Neuronal stem cell (in vitro differentiated cells): ENCODE results near the gene PTH1R.

Source experiments
- DNase-seq: peaks from one replicate; pipeline ENCODE4 v3.0.0-alpha.2; 2013; ENCODE audit warnings: low spot score
- H2AFZ ChIP-seq: one replicate; pipeline ENCODE4 v1.6.1; 2013; ENCODE audit warnings: mild to moderate bottlenecking, low read length, inconsistent platforms
- H2AK5ac ChIP-seq: 2 replicates; pipeline ENCODE4 v1.6.1; 2013; ENCODE audit warnings: low read depth, mild to moderate bottlenecking, inconsistent platforms, low read length, moderate library complexity, mixed read lengths
- H2BK120ac ChIP-seq: 2 replicates; pipeline ENCODE4 v1.6.1; 2013; ENCODE audit warnings: low read depth, mild to moderate bottlenecking, inconsistent platforms, low read length, moderate library complexity, mixed read lengths
- H2BK12ac ChIP-seq: one replicate; pipeline ENCODE4 v1.6.1; 2013; ENCODE audit warnings: low read length, inconsistent platforms
- H2BK15ac ChIP-seq: 2 replicates; pipeline ENCODE4 v1.6.1; 2013; ENCODE audit warnings: mild to moderate bottlenecking, low read length, inconsistent platforms, mixed read lengths
- H2BK5ac ChIP-seq: one replicate; pipeline ENCODE4 v1.6.1; 2013; ENCODE audit warnings: inconsistent platforms, mild to moderate bottlenecking, low read length, moderate library complexity
- H3K14ac ChIP-seq: one replicate; pipeline ENCODE4 v1.6.1; 2013; ENCODE audit warnings: low read length, inconsistent platforms
- H3K18ac ChIP-seq: 2 replicates; pipeline ENCODE4 v1.6.1; 2013; ENCODE audit warnings: low read length, inconsistent platforms
- H3K23ac ChIP-seq: 2 replicates; pipeline ENCODE4 v1.6.1; 2013; ENCODE audit warnings: low read depth, mild to moderate bottlenecking, mixed read lengths, low read length, inconsistent platforms; ENCODE audit not compliant: poor library complexity
- H3K27ac ChIP-seq: replicated peaks from 3 replicates; pipeline ENCODE4 v1.5.1; 2013; ENCODE audit warnings: low read length, inconsistent platforms
- H3K27me3 ChIP-seq, 3 experiments: 2 replicates each; pipeline ENCODE4 v1.6.1; 2013; ENCODE audit warnings: low read length in 3 of 3, mild to moderate bottlenecking in 2 of 3, inconsistent platforms in 1 of 3, low read depth in 1 of 3, mixed read lengths in 1 of 3, moderate library complexity in 1 of 3; ENCODE audit not compliant: control insufficient read depth in 3 of 3, insufficient read depth in 3 of 3
- H3K36me3 ChIP-seq, 2 donors: replicated peaks in 1 of 2; 2 replicates each; pipeline ENCODE4 v1.6.1; 2013; ENCODE audit warnings: low read length in 2 of 2; ENCODE audit not compliant: control insufficient read depth in 2 of 2, insufficient read depth in 2 of 2
- H3K4ac ChIP-seq: 2 replicates; pipeline ENCODE4 v1.6.1; 2013; ENCODE audit warnings: inconsistent platforms, mild to moderate bottlenecking, low read length, moderate library complexity
- H3K4me1 ChIP-seq, 2 donors: 1 replicate in 1 of 2; 2 replicates in 1 of 2; pipeline ENCODE4 v1.6.1; 2013; ENCODE audit warnings: low read length in 2 of 2, low read depth in 1 of 2; ENCODE audit not compliant: control insufficient read depth in 2 of 2, insufficient read depth in 1 of 2
- H3K4me2 ChIP-seq: one replicate; pipeline ENCODE4 v1.6.1; 2013; ENCODE audit warnings: mild to moderate bottlenecking, low read length, inconsistent platforms; ENCODE audit not compliant: insufficient read depth, poor library complexity, severe bottlenecking
- H3K4me3 ChIP-seq, 2 donors: 2 replicates each; pipeline ENCODE4 v1.5.1; 2013; ENCODE audit warnings: low read length in 2 of 2, mild to moderate bottlenecking in 2 of 2, inconsistent platforms in 1 of 2, moderate library complexity in 1 of 2
- H3K79me1 ChIP-seq: one replicate; pipeline ENCODE4 v1.6.1; 2013; ENCODE audit warnings: low read depth, mild to moderate bottlenecking, inconsistent platforms, low read length, moderate library complexity
- H3K9ac ChIP-seq: one replicate; pipeline ENCODE4 v1.6.1; 2013; ENCODE audit warnings: mild to moderate bottlenecking, low read depth, low read length, inconsistent platforms; ENCODE audit not compliant: poor library complexity
- H3K9me3 ChIP-seq, 2 donors: replicated peaks in 1 of 2; 2 replicates each; pipeline versions ENCODE3 to v1.6.1; 2013; ENCODE audit warnings: low read length in 2 of 2, mild to moderate bottlenecking in 2 of 2, inconsistent platforms in 1 of 2, low read depth in 1 of 2, mixed read lengths in 1 of 2, moderate library complexity in 1 of 2; ENCODE audit not compliant: control insufficient read depth in 2 of 2, insufficient read depth in 1 of 2
- H4K8ac ChIP-seq: one replicate; pipeline ENCODE4 v1.6.1; 2013; ENCODE audit warnings: low read depth, mild to moderate bottlenecking, inconsistent platforms, low read length, moderate library complexity
- H4K91ac ChIP-seq: one replicate; pipeline ENCODE4 v1.6.1; 2013; ENCODE audit warnings: low read length, low read depth, mild to moderate bottlenecking, inconsistent platforms; ENCODE audit not compliant: poor library complexity
- WGBS, 2 donors: extraction: QIAGEN DNeasy Blood & Tissue Kit; methylation state at CpG; one replicate each; pipeline ENCODE4 v1.1.7; 2013; ENCODE audit warnings: missing lambda C conversion rate in 2 of 2, mixed read lengths in 1 of 2; ENCODE audit not compliant: insufficient read length in 2 of 2, insufficient replicate concordance in 1 of 2; ENCODE audit errors: extremely low coverage in 2 of 2; 5-methylcytosine and 5-hydroxymethylcytosine counted together

The PTH1R gene

GRCh38 chr3:46926039-46926438 is 48.5 kb downstream of the PTH1R start:
- H3K9ac ChIP-seq = no peak overlapping the region
- no CpG with 5 or more reads among the region's 6 CpGs for WGBS, 2 donors

GRCh38 chr3:46926447-46926846 is 48.9 kb downstream of the PTH1R start:
- H4K8ac ChIP-seq = no peak overlapping the region
- no CpG with 5 or more reads among the region's 6 CpGs for WGBS, 2 donors

More at GRCh38 chr3:46926039-46926438, 48.5 kb downstream of the PTH1R start:
- Histone ChIP-seq H3K4me1 (no peaks in the 10 kb centered on the region), H3K23ac (no peak overlapping the region), H2BK120ac (no peak overlapping the region), H3K4ac (no peak overlapping the region), H4K91ac (no peak overlapping the region), H3K27ac (no peak overlapping the region), H2AK5ac (no peak overlapping the region), H3K79me1 (peaks cover 15% of the 10 kb centered on the region), H2BK15ac (no peak overlapping the region), H3K36me3 (peaks cover 46 to 91% of the 10 kb centered on the region in 2 donors), H3K4me2 (no peak overlapping the region), H4K8ac (no peak overlapping the region), H3K27me3 (no peaks in the 10 kb centered on the region), H2BK5ac (peak overlapping the region; percentile 66), H3K9me3 (peaks cover 0 to 13% of the 10 kb centered on the region in 2 donors), H3K18ac (no peak overlapping the region), H2AFZ (no peak overlapping the region), H2BK12ac (no peak overlapping the region), H3K4me3 (peak overlapping the region in 1 of 2 donors; percentile 60), H3K14ac (peak overlapping the region; percentile 91)
- DNase-seq = no peak

GRCh38 chr3:46926871-46927717 is 49.6 kb downstream of the PTH1R start:
- Histone ChIP-seq H3K9me3 (peaks cover 0 to 13% of the 10 kb centered on the region in 2 donors), H3K9ac (peak overlapping the region; percentile 30), H2BK120ac (no peak overlapping the region), H3K27ac (no peak overlapping the region), H3K4me1 (peaks cover 0 to 2% of the 10 kb centered on the region in 2 donors), H2AK5ac (no peak overlapping the region), H2BK15ac (no peak overlapping the region), H3K4me3 (no peak overlapping the region), H3K27me3 (no peaks in the 10 kb centered on the region), H3K79me1 (peaks cover 15% of the 10 kb centered on the region), H4K91ac (no peak overlapping the region), H3K36me3 (peaks cover 36 to 82% of the 10 kb centered on the region in 2 donors), H3K4me2 (no peak overlapping the region), H2BK5ac (peak overlapping the region; percentile 66), H3K14ac (peak overlapping the region; percentile 21), H3K4ac (no peak overlapping the region), H3K23ac (peak overlapping the region; percentile 65), H3K18ac (no peak overlapping the region), H2BK12ac (no peak overlapping the region), H2AFZ (no peak overlapping the region), H4K8ac (no peak overlapping the region)
- no CpG with 5 or more reads among the region's 15 CpGs for WGBS, 2 donors
- DNase-seq = no peak

More at GRCh38 chr3:46926447-46926846, 48.9 kb downstream of the PTH1R start:
- no peak overlapping the region for H3K4me2 ChIP-seq
- H3K14ac ChIP-seq = peak overlapping the region; percentile 91
- no peak overlapping the region for H2BK15ac ChIP-seq
- H3K4me3 ChIP-seq = no peak overlapping the region
- no peak overlapping the region for H3K18ac ChIP-seq
- H2AK5ac ChIP-seq = no peak overlapping the region
- no peak for DNase-seq
- peaks cover 0 to under 1% of the 10 kb centered on the region in 2 donors for H3K4me1 ChIP-seq
- H2BK12ac ChIP-seq = no peak overlapping the region
- no peak overlapping the region for H3K23ac ChIP-seq
- H3K9me3 ChIP-seq = peaks cover 0 to 13% of the 10 kb centered on the region in 2 donors
- peak overlapping the region; percentile 66 for H2BK5ac ChIP-seq
- no peak overlapping the region for H3K9ac ChIP-seq
- no peak overlapping the region for H3K27ac ChIP-seq
- H3K4ac ChIP-seq = no peak overlapping the region
- no peaks in the 10 kb centered on the region for H3K27me3 ChIP-seq
- peaks cover 15% of the 10 kb centered on the region for H3K79me1 ChIP-seq
- no peak overlapping the region for H4K91ac ChIP-seq
- H3K36me3 ChIP-seq = peaks cover 42 to 88% of the 10 kb centered on the region in 2 donors
- H2BK120ac ChIP-seq = no peak overlapping the region
- H2AFZ ChIP-seq = no peak overlapping the region

GRCh38 chr3:46927718-46928073 is 50.2 kb downstream of the PTH1R start:
- Histone ChIP-seq H4K8ac (no peak overlapping the region), H3K4me3 (no peak overlapping the region), H2BK120ac (no peak overlapping the region), H3K79me1 (peaks cover 19% of the 10 kb centered on the region), H3K4me1 (peaks cover 0 to 2% of the 10 kb centered on the region in 2 donors), H2BK5ac (no peak overlapping the region), H2AK5ac (no peak overlapping the region), H3K4me2 (no peak overlapping the region), H2BK15ac (no peak overlapping the region), H3K27ac (no peak overlapping the region), H2AFZ (no peak overlapping the region), H3K9me3 (peaks cover 0 to 13% of the 10 kb centered on the region in 2 donors), H4K91ac (no peak overlapping the region), H3K18ac (no peak overlapping the region), H3K27me3 (no peaks in the 10 kb centered on the region), H3K4ac (no peak overlapping the region), H3K23ac (no peak overlapping the region), H3K36me3 (peaks cover 31 to 76% of the 10 kb centered on the region in 2 donors), H2BK12ac (no peak overlapping the region), H3K14ac (no peak overlapping the region), H3K9ac (no peak overlapping the region)
- whole genome bisulfite sequencing, 2 donors = no CpG with 5 or more reads among the region's 6 CpGs
- no peak for DNase-seq
